Tibial nerve (tissue), 4 donors: Measurements from ENCODE around the gene SMG6. TPM values are rescaled to one million over a fixed set of nuclear protein-coding genes. Genes with fewer than 3 reads are reported as not detected.
A peak's percentile ranks its signal among the peaks of the same experiment; 100 is the strongest.

Source experiments
- DNase-seq, 2 donors: peaks; one replicate each; pipeline ENCODE4 v3.0.0-alpha.2; 2019; ENCODE audit warnings: low spot score in 2 of 2
- H3K27ac ChIP-seq, 4 donors: fragments of 200-600 bp; sonication (generic) in 3 of 4; one replicate each; pipeline ENCODE4 v1.5.1; 2017 to 2019; ENCODE audit warnings: mild to moderate bottlenecking in 1 of 4
- H3K27me3 ChIP-seq, 2 donors: fragments of 200-600 bp; sonication (generic) in 1 of 2; one replicate each; pipeline versions ENCODE4 v1.5.1 to v1.6.0; 2017 to 2019
- H3K36me3 ChIP-seq, 3 donors: fragments of 200-600 bp; sonication (generic); one replicate each; pipeline ENCODE4 v1.5.1; 2018 to 2019
- H3K4me1 ChIP-seq, 4 donors: fragments of 200-600 bp; sonication (generic) in 3 of 4; one replicate each; pipeline ENCODE4 v1.5.1; 2017 to 2019
- H3K4me3 ChIP-seq, 4 donors: fragments of 200-600 bp; sonication (generic) in 3 of 4; one replicate each; pipeline ENCODE4 v1.5.1; 2017 to 2019; ENCODE audit warnings: mild to moderate bottlenecking in 1 of 4, moderate library complexity in 1 of 4
- H3K9me3 ChIP-seq, 4 donors: fragments of 200-600 bp; sonication (generic) in 3 of 4; one replicate each; pipeline ENCODE4 v1.5.1; 2017 to 2019
- EP300 ChIP-seq, 2 donors: sonication (generic); formaldehyde crosslinking; IDR thresholded peaks; one replicate each; pipeline ENCODE4 v1.6.1; 2017; ENCODE audit warnings: antibody characterized with exemption in 2 of 2, mild to moderate bottlenecking in 1 of 2
- POLR2A ChIP-seq, 2 donors: fragments of 450-650 bp; IDR thresholded peaks; one replicate each; pipeline ENCODE4 v1.6.1; 2017; ENCODE audit warnings: antibody characterized with exemption in 2 of 2, mild to moderate bottlenecking in 2 of 2, moderate library complexity in 2 of 2
- WGBS, 2 donors: methylation state at CpG; one replicate each; pipeline ENCODE4 v1.1.5; 2018; 5-methylcytosine and 5-hydroxymethylcytosine counted together
- total RNA-seq, 4 donors: library from RNA; depleted of rRNA; stranded (reverse); fragments of >200 nt; gene quantifications; one replicate each; pipeline ENCODE4 v1.1.0, GENCODE V29; 2016
- TF ChIP-seq, protein P1 (sequence below), 5 experiments: fragments of 200-600 bp in 3 of 5; fragments of 450-650 bp in 2 of 5; sonication (generic) in 3 of 5; IDR thresholded peaks; one replicate each; pipeline ENCODE4 v1.5.1; 2016 to 2019; ENCODE audit warnings: antibody characterized with exemption in 5 of 5, mild to moderate bottlenecking in 3 of 5, moderate library complexity in 2 of 5

Gene SMG6
- total RNA-seq, 4 donors from 2014 or later = 29.5 to 86.5 (median 40.1) TPM

DNA sequence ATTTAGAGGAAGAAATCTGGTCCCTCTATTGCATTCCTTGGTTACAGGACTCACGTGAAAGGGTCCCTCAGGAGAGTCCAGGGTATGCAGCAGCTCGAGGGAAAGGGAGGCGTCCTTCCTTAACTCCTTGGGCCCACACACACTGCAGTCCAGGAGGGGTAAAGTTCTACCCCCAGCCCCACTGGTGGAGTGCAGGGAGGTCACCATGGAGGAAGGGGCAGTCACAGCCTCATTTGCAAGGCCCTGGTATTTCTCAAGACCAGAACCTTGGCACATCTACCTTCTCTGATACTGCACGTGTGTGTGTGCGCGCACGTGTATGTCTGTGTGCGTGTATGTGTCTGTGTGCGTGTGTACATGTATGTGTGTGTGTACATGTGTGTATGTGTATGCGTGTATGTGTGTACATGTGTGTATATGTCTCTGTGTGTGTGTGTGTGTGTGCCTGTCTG, 237.6 kb downstream of the SMG6 start:
- H3K4me1 ChIP-seq = peaks cover 0 to 90% (median 68%) of the 10 kb centered on the region in 4 donors
- WGBS, 2 donors = 63 to 77% methylated on average over 10 of the region's 10 CpGs
- peaks cover 0 to 92% (median 0%) of the 10 kb centered on the region in 3 donors for H3K36me3 ChIP-seq
- no peak overlapping the region for H3K4me3 ChIP-seq
- no peaks in the 10 kb centered on the region for H3K9me3 ChIP-seq
- H3K27me3 ChIP-seq = peaks cover 0 to 12% of the 10 kb centered on the region in 2 donors
- peak overlapping the region; percentile 4 to 92 (median 92) for H3K27ac ChIP-seq
- DNase-seq = no peak
- TF ChIP-seq, protein P1, sequence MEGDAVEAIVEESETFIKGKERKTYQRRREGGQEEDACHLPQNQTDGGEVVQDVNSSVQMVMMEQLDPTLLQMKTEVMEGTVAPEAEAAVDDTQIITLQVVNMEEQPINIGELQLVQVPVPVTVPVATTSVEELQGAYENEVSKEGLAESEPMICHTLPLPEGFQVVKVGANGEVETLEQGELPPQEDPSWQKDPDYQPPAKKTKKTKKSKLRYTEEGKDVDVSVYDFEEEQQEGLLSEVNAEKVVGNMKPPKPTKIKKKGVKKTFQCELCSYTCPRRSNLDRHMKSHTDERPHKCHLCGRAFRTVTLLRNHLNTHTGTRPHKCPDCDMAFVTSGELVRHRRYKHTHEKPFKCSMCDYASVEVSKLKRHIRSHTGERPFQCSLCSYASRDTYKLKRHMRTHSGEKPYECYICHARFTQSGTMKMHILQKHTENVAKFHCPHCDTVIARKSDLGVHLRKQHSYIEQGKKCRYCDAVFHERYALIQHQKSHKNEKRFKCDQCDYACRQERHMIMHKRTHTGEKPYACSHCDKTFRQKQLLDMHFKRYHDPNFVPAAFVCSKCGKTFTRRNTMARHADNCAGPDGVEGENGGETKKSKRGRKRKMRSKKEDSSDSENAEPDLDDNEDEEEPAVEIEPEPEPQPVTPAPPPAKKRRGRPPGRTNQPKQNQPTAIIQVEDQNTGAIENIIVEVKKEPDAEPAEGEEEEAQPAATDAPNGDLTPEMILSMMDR (IDR thresholded peaks at IDR 0.05) = no peak
- peak in 1 of 2 donors; percentile 46 for TF ChIP-seq EP300 (IDR thresholded peaks at IDR 0.05)

DNA sequence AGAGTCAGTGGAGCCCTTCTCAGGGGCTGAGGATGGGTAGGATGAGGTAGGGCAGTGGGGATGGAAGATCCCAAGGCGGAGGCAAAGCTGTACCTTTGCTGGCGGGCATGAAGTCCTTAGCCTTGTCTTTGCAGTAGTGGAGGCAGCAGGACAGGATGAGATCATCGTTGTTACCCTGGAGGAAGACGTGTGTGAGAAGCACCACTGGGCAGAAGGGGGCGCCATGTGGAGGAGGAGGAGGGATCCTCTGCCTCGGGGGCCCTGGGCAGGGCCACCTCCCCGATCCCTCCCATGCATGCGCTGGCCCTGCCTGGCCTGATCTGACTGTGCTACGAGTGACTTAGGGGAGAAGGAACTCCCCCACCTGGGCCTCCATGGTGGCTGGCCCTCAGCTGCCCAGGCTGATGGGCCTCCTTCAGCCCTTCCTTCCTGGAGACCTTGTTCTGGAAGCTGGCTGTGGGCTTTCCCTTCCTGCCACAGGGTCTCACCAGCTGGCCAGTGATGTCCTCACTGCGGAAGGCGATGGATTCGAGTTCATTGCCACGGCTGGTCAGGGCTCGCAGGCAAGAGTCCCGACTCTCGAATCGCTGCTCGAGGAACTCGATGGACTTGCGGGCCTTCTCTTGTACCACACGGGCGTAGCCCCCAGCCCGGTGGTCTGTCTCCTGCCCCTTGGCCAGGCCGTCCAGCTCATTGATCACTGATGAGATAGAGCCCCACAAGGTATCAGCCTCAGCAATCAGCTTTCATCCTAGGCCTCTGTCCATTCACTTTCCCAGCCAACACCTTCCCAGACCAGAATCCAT, 238.4 kb downstream of the SMG6 start:
- Histone ChIP-seq H3K27ac (peak overlapping the region; percentile 66 to 92 (median 92)), H3K4me1 (peaks cover 0 to 90% (median 70%) of the 10 kb centered on the region in 4 donors)
- no peak for DNase-seq

DNA sequence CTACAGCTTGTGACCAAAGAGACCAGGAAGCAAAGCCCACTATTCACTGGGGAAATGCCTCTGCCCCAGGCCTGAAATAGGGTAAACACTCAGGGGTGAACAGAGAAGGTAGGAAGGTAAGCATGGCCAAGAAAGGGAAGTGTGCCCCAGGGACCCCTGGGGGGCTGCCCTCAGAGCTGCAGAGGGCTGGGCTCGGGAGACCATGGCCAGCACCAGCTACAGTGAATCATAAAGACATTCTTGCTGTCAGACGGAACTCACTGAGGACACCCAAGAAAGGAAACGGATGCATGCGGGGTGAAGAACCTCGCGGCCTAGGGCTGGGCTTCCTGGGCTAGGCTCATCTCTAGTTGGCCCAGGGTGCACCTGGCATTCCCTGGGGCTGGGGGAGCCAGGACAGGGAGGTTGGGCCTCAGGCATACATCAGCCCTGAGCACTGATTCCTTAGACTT, 239.0 kb downstream of the SMG6 start:
- TF ChIP-seq, protein P1 (IDR thresholded peaks at IDR 0.05) = no peak
- TF ChIP-seq EP300 (IDR thresholded peaks at IDR 0.05) (no peak), POLR2A (IDR thresholded peaks at IDR 0.05) (no peak)
- Histone ChIP-seq H3K4me3 (no peak overlapping the region), H3K27ac (peak overlapping the region; percentile 66 to 92 (median 92)), H3K27me3 (peaks cover 0 to 12% of the 10 kb centered on the region in 2 donors), H3K36me3 (peaks cover 0 to 93% (median 0%) of the 10 kb centered on the region in 3 donors), H3K9me3 (no peaks in the 10 kb centered on the region), H3K4me1 (peaks cover 0 to 93% (median 75%) of the 10 kb centered on the region in 4 donors)
- 72 to 83% methylated on average over 6 of the region's 6 CpGs for WGBS, 2 donors
- no peak for DNase-seq

More for the DNA sequence above, 238.4 kb downstream of the SMG6 start:
- H3K36me3 ChIP-seq = peaks cover 0 to 93% (median 0%) of the 10 kb centered on the region in 3 donors
- peaks cover 0 to 12% of the 10 kb centered on the region in 2 donors for H3K27me3 ChIP-seq
- 79 to 87% methylated on average over 20 to 24 of the region's 24 CpGs for WGBS, 2 donors
- H3K9me3 ChIP-seq = no peaks in the 10 kb centered on the region
- TF ChIP-seq, protein P1 (IDR thresholded peaks at IDR 0.05) = peak in 3 of 5 experiments; percentile 6 to 22 (median 15)
- no peak for TF ChIP-seq EP300 (IDR thresholded peaks at IDR 0.05)
- no peak overlapping the region for H3K4me3 ChIP-seq

GRCh38 chr17:2064147-2064489, 239.5 kb downstream of the SMG6 start:
- Histone ChIP-seq H3K9me3 (no peaks in the 10 kb centered on the region), H3K36me3 (peaks cover 0 to 94% (median 0%) of the 10 kb centered on the region in 3 donors), H3K27me3 (peaks cover 0 to 12% of the 10 kb centered on the region in 2 donors), H3K27ac (peak overlapping the region; percentile 66 to 92 (median 92)), H3K4me3 (no peak overlapping the region), H3K4me1 (peaks cover 0 to 98% (median 77%) of the 10 kb centered on the region in 4 donors)
- DNase-seq = no peak
- 53 to 62% methylated on average over 5 of the region's 5 CpGs for WGBS, 2 donors
- TF ChIP-seq, protein P1 (IDR thresholded peaks at IDR 0.05) = no peak
- TF ChIP-seq EP300 (IDR thresholded peaks at IDR 0.05) = no peak
- TF ChIP-seq POLR2A (IDR thresholded peaks at IDR 0.05) = no peak
